Measurements from ENCODE around the gene CPEB4.

The CPEB4 gene

GRCh38 chr5:173846929-173847501 lies 41.1 kb upstream of the CPEB4 start:
- TF ChIP-seq CTCF (IDR thresholded peaks at IDR 0.05; ENCODE audit: low read depth, low read length, missing control alignments), result no peak

GRCh38 chr5:173848986-173849596 lies 39.1 kb upstream of the CPEB4 start:
- no peak overlapping the region for H3K4me3 ChIP-seq (replicated peaks; ENCODE audit: low read depth, low read length)
- no peak for DNase-seq (ENCODE audit: extremely low read depth, low read depth)
- TF ChIP-seq CTCF (IDR thresholded peaks at IDR 0.05; ENCODE audit: low read depth, low read length, missing control alignments), result no peak

More at GRCh38 chr5:173846929-173847501, 41.1 kb upstream of the CPEB4 start:
- DNase-seq (ENCODE audit: extremely low read depth, low read depth), result no peak
- no peak overlapping the region for H3K4me3 ChIP-seq (replicated peaks; ENCODE audit: low read depth, low read length)

- DNase-seq (ENCODE audit: extremely low read depth, low read depth), result no peak
- no peak for TF ChIP-seq CTCF (IDR thresholded peaks at IDR 0.05; ENCODE audit: low read depth, low read length, missing control alignments)
These were observed 38.2 kb upstream of the CPEB4 start for GRCh38 chr5:173849908-173850307.

GRCh38 chr5:173850659-173851058 lies 37.5 kb upstream of the CPEB4 start:
- no peak overlapping the region for H3K4me3 ChIP-seq (replicated peaks; ENCODE audit: low read depth, low read length)
- no peak for DNase-seq (ENCODE audit: extremely low read depth, low read depth)
- no peak for TF ChIP-seq CTCF (IDR thresholded peaks at IDR 0.05; ENCODE audit: low read depth, low read length, missing control alignments)

More at GRCh38 chr5:173849908-173850307, 38.2 kb upstream of the CPEB4 start:
- no peak overlapping the region for H3K4me3 ChIP-seq (replicated peaks; ENCODE audit: low read depth, low read length)

GRCh38 chr5:173851595-173852243 lies 36.4 kb upstream of the CPEB4 start:
- no peak for TF ChIP-seq CTCF (IDR thresholded peaks at IDR 0.05; ENCODE audit: low read depth, low read length, missing control alignments)
- H3K4me3 ChIP-seq (replicated peaks; ENCODE audit: low read depth, low read length), result no peak overlapping the region
- DNase-seq (ENCODE audit: extremely low read depth, low read depth), result no peak

GRCh38 chr5:173852790-173853359 lies 35.3 kb upstream of the CPEB4 start:
- no peak overlapping the region for H3K4me3 ChIP-seq (replicated peaks; ENCODE audit: low read depth, low read length)
- DNase-seq (ENCODE audit: extremely low read depth, low read depth), result no peak
- no peak for TF ChIP-seq CTCF (IDR thresholded peaks at IDR 0.05; ENCODE audit: low read depth, low read length, missing control alignments)
